Putamen (tissue), 1 donor: ENCODE measurements around the gene FASTKD3.
"Not testable (repeated sequence)": the region's sequence is repeated elsewhere in the genome, so short reads cannot be mapped to it uniquely, and the experiment has no call there.

ENCODE experiments used
- DNase-seq: peaks from one replicate; pipeline ENCODE4 v3.0.0-alpha.2; 2016; ENCODE audit warnings: low spot score

FASTKD3 gene, protein sequence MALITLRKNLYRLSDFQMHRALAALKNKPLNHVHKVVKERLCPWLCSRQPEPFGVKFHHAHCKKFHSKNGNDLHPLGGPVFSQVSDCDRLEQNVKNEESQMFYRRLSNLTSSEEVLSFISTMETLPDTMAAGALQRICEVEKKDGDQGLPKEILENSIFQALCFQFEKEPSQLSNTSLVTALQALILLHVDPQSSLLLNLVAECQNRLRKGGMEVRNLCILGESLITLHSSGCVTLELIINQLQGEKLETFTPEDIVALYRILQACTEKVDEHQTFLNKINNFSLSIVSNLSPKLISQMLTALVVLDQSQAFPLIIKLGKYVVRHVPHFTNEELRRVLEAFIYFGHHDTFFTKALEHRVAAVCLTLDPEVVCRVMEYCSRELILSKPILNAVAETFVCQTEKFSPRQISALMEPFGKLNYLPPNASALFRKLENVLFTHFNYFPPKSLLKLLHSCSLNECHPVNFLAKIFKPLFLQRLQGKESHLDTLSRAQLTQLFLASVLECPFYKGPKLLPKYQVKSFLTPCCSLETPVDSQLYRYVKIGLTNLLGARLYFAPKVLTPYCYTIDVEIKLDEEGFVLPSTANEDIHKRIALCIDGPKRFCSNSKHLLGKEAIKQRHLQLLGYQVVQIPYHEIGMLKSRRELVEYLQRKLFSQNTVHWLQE

DNA sequence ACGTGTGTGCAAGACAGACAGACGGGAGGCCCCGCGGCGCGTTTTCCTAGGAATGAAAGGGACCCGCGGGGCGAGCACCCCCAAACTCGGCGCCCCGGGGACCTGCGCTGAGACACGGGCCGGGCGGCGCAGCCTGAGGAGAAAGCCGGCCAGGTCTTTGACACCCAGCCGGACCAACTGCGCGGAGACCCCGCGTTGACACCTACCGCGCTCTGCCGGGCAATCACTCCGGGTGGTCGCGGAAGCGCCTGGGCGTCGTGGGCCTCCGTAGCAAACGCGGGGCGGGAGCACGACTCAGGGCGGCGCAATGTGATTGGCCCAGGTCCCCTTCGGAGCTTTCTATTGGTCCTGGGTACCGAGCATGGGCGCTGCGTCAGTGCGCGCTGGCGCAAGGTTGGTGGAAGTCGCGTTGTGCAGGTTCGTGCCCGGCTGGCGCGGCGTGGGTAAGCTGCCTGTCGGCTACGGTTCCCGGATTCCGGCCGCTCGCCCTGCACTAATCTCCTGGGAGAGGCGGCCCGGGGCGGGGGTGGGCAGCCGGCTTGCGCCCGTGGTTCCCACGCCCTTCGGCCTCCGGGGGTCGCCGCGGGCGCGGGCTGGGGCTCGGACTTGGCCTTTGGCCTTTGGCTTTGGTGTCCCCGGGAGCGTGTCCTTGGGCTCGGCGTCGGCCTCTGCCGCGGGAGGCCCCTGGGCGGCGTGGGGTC, at the start of gene FASTKD3, which contains the start of gene MTRR:
FASTKD3 (minus strand) TSS at position 259 of the 701 bp plus-strand sequence. CDS start 948 bp downstream, outside the sequence.
MTRR (plus strand) TSS at position 376 of the 701 bp plus-strand sequence. CDS start 1,647 bp downstream, outside the sequence.
- peak; percentile 94 for DNase-seq

DNA sequence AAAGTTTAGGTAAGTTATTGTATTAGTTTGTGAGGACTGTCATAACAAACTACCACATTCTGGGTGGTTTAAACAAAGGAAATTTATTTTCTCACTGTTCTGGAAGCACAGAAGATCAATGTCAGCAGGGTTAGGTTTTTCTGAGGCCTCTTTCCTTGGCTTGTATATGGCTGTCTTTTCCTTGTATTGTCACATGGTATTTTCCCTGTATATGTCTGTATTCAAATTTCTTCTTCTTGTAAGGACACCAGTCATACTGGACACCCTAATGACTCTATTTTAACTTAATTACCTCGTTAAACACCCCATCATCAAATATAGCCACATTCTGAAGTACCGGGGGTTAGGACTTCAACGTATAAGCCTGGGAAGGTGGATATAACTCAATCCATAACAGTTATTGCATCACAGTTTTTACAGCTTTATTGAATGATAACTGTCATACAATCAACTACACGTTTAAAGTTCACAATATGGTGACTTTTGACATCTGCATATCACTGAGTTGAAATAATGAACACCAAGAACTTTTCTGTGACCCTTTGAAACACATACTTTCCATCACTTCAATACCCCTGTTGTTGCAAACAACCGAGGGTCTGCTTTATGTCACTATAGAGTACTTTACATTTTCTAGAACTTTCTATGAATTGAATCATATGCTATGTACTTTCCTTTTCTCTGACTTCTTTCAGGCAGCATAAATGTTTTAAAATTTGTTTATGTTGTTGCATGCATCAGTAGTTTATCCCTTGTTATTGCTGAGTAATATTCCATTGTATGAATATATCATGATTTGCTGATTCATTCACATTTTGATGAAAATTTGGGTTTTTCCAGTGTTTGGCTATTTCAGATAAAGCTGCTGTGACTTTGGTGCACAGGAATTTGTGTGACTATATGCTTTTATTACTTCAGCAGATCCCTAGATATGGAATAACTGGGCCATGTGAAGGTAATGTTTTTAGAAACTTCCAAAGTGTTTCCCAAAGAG, 48.6 kb upstream of the FASTKD3 start:
- no peak for DNase-seq

DNA sequence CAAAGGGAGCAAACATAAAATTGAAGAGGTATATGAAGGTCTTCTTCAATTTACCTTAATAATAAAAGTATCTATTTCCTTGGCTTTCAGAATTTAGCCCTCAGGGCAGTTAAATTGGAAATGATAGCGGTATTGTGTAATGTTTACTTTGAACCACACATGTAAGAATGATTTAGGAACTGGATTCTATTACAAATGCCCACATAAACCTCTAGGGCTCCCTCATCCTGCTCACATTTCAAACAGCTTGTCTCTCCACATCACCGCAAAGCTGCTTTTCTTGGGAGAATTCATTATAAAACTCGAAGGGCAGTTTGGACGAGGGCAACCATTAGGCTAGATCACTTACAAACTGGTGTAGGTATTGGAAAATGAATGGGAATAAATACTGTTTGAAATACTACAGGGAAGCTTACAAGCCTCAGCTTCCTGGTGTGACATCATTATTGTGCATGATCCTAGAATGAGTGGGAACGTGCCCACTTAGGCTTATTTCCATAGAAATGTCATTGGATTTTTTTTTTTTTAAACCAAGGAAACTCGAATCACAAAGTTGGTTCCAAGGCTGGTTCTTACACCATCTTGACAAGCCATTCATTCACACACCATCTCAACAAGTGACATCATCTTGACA, 47.5 kb upstream of the FASTKD3 start:
- DNase-seq: no peak

DNA sequence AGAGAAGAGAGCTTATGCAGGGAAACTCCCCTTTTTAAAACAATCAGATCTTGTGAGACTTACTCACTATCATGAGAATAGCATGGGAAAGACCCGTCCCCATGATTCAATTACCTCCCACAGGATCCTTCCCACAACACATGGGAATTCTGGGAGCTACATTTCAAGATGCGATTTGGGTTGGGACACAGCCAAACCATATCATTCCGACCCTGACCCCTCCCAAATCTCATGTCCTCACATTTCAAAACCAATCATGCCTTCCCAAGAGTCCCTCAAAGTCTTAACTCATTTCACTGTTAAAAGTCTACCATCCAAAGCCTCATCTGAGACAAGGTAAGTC, 42.6 kb upstream of the FASTKD3 start:
- DNase-seq: not testable (repeated sequence)

DNA sequence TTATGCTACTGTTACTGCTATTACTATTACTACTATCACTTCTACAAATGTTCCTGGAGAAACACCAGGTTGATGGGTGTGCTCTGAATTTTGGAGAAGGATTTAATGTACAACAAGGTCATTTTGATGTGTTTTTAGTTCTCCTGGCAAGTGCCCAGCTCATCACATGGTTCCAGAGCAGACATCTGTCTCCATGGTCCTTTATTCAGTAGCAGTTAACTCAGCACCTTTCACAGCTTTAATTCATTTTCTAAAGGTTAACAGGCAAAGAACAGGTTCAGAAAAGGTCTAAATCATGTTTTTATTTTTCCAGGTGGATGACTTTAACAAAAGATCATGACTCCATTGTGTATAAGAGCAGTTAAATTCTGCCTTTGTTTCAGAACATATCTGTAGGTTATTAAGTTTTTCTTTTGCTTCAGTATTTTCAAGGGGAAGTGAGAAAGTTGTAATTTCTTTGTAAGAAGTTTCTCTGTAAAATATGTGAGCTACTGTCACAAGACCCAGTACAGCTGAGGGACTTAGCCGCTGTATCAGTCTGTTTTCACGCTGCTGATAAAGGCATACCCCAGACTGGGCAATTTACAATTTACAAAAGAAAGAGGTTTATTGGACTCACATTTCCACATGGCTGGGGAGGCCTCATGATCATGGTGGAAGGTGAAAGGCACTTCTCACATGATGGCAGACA, 42.1 kb upstream of the FASTKD3 start:
- DNase-seq: no peak

DNA sequence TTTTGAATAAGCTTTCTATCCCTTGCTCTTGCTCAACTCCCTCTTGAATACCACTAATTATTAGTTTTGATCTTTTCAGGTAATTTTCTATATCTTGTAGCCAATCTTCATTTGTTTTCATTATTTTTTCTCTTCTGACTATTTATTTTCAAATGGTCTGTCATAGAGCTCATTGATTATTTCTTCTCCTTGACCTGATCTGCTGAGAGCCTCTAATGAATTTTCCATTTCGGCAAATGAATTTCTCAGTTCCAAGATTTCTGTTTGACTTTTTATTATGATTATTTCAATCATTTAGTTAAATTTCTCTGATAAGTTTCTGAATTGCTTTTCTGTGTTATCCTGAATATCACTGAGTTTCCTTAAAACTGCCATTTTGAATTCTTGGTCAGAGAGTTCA, 39.5 kb upstream of the FASTKD3 start:
- DNase-seq: no peak

DNA sequence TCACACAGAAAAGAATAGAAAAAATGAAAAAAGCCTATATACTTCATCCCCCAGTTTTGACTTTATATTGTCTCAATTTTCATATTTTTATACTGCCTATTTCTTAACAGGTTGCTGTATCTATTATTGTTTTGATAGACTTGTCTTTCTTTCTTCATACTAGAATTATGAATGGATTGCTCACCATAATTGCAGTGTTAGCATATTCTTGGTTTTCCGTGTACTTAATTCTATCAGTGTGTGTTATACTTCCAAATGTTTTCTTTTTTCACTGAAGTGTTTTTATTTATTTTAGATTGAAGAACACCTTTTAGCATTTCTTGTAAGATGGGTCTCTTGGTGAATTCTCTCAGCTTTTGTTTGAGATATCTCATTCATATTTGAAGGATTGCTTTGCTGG, 38.8 kb upstream of the FASTKD3 start:
- DNase-seq: no peak

DNA sequence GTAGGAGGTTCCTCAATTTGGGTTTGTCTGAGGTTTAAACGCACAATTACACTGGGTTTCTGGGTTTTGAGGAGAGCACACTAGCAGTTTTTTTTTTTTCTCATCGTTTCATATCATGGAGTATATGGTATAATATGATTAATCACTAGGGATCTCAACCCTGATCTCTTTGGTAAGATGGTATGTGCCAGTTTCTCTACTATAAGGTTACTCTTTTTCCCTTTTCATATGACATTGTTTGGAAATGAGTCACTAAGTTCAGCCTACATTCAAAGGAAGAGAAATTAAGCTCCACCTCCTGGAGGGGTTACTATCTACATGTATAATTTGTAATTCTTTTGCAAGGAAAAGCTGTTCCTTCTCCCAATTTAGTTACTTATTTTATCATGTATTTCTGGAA, 35.3 kb upstream of the FASTKD3 start:
- no peak for DNase-seq

DNA sequence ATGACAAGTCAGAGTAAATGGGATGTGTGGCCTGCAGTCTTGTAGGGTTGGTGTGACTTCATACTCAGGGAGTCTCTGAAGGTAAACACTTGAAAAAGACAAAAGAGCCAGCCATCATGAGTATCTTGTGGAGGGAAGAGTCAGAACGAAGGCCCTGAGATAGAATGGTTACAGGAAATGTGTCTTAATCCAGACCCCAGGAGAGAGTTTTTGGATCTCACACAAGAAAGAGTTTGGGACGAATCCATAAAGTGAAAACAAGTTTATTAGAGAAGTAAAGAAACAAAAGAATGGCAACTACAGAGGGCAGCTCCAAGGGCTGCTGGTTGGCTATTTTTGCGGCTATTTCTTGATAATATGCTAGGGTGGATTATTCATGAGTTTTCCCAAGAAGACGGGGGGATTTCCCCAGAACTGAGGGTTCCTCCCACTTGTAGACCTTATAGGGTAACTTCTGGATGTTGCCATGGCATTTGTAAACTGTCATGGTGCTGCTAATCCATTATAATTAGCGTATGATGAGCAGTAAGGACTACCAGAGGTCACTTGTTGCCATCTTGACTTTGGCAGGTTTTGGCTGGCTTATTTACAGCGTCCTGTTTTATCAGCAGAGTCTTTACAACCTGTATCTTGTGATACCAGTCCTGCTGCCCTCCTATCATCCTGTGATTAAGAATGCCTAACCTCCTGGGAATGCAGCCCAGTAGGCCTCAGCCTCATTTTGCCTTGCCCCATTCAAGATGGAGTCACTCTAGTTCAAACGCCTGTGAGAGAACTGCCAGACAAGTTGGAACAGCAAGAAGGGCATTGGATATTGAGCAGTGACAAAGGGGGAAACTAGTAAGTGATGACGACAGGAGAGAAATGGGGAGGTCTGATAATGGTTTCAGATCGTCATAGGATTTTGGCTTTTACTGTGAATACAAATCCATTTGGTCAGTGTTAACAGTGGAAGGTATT, 34.1 kb upstream of the FASTKD3 start:
- DNase-seq: no peak

DNA sequence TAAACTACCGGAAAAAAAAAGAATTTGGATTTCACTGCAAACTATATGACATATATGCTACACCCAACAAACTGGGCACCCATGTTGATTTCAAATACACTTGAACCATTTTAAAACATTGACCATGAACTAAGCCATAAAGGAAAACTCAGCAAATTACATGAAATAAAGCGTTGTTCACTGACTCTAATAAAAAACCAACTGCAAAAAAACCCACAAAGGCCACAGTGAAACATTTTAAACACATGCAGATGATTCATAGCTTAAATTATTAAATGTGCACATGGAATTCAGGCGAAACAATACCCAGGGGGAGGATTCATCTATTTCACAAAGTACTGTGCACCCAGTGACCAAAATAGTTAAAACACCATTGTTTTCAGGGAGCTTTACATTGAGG, 33.4 kb upstream of the FASTKD3 start:
- no peak for DNase-seq

DNA sequence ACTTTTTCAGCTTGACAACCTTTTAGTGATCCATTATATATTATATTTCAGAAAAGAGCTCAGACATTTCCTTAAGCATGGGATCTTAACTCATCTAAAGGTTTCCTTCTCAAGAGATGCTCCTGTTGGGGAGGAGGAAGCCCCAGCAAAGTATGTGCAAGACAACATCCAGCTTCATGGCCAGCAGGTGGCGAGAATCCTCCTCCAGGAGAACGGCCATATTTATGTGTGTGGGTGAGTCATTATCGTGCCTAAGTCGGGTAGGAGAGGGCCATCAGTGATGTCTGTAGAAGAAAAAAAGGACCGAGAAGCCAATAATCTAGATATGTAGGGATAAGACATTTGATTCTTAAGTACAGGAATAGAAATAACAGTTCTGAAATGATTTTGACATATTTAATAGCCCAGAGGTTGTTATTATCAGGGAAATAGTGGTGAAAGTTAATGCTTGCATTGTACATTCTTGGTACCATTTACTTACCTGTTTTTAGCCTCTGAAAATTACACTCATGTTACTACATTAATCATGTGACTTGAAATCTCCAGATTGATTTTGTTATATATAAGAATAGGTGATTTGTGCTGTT, 28.3 kb upstream of the FASTKD3 start:
- DNase-seq: no peak

DNA sequence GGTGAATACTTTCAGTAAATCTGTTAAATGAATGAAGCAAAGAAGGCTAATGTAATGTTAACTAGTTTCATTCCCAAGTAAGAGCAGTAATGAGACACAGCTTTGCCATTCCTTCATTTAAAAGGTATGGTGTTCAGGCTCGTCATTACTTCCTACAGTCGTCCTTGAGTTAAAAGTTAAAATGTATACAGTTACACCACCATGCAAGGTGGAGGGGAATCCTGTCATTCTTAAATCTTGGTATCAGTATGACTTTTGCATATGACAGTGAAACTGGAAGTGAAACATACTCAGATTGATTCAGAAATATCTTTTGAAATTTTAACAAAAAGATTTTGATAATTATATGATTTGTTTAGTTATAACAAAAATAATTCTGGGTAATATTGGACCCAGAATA, 26.0 kb upstream of the FASTKD3 start:
- no peak for DNase-seq

DNA sequence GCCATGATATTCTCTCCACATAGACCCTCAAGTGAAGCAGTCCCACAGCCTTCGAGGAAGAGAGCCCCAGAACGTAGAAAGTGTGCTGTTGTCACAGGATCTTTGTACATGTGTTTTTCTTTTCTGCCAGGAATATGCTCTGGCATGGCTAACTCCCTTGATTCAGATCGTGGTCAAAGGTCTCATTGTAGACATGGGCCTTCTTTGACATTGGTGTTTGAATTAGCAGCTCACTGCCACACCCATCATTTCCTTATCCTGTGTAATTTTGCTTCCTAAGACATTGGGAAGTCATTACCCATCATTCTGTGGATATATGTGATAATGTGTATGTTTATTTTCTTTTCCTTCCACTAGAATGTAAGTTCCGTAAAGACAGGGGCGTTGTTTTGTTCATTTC, 25.6 kb upstream of the FASTKD3 start:
- no peak for DNase-seq

DNA sequence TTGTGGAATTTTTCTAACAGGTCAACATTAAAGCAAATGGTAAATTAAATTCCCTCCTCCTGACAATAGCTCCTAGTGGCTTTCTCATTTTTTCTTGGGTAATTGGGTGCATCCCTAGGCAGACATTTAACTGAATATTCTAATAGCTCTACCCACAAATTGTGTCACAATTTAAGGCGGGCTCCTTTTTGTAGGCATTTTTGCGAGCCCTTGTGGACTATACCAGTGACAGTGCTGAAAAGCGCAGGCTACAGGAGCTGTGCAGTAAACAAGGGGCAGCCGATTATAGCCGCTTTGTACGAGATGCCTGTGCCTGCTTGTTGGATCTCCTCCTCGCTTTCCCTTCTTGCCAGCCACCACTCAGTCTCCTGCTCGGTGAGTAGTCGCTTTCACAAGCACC, 20.1 kb upstream of the FASTKD3 start:
- DNase-seq: no peak

DNA sequence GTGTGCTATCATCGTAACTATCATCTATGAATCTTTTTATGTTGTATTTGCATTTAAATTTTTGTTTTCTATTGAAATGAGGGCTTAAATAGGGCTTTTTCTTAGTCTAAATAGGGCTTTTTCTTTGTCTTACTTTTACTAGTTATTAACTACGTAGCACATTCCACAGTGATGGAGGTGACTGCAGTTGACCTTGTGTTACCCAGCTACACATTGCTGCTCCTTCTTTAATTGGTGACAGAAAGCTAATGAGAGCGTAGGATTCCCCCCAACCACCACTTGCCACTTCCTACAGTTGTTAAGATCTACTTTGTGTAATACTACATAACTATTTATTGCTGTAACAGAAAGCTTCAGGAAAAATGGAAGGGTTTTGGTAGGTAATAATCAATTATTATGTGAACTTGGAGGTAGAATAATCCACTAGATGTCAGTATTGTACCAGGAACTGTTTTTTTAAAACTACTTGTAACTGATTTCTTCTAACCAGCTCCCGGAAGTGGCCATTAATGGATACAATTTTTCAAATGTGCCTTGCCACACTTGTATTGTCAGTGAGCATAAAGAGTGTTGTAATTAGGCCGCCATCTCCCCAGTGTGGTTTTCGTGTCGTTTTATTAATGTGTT, 18.1 kb upstream of the FASTKD3 start:
- no peak for DNase-seq

DNA sequence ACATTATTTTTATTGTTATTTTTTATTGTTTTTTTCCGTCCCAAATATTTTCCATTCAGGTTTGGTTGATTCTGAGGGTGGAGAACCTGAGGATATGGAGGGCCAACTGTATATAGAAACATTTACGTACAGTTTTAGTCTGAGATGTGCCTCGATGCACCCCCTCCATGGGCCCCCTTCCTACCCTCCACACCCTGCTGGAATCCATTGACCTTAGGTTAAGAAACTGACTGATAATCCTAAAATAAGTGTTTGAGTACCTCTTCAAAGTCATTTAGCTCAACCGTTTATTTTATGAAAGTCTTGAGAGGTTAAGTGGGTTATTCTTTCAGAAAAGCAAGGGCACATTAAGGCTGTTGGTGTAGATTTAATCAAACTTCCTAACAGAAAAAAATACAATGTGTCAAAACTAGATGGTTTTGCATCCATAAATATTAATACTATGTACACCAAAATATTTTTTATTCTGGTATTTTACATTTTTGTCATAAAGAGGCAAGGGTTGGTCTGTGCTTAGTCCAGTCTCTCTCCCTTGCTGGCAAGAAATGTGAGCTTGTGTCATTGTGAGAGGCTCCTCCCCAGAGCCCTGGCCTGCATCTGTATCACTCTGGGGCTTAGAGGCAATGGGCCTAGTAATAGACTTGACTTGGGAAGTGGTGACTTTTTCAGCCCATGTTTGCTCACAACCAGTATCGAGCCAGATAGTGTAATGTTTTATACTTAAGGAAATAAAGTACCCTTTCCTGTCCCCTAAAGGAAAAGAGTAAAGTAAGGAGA, 15.8 kb upstream of the FASTKD3 start:
- peak; percentile 80 for DNase-seq

DNA sequence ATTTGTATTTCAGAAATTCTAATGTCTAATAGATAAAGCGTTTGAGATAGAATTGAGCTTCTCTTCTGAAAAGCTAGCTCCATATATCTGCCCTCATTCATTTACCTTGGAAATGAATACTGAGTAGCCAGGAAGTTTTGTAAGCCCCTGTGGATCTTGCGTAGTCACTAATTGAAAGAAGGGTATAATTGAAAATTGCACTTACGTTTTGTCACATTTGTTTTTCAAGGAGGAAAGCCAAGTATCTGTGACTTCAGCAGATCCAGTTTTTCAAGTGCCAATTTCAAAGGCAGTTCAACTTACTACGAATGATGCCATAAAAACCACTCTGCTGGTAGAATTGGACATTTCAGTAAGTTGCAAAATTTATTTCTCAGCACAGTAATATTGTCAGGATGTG, 14.1 kb upstream of the FASTKD3 start:
- DNase-seq: no peak

DNA sequence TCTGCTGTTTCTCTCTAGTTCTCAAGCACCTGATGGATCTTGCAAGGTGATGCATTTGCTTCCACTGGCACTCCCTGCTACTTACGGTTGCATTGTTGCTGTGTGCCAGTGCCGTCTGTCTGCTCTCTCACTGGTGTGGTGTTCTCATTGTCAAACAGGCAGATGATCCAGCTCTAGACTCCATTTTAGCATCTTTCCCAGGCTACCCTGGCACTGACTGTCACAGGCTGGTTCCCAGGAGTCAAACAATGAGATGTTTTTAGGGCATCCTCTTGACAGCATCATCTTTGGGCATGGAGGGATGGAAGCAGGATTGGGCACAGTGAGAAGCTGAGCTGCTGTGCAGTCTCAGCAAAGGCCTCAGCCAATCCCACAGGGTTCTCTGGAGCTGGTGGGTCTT, 13.0 kb upstream of the FASTKD3 start:
- DNase-seq: peak; percentile 87
